G401 (cell line): ENCODE results near the gene METTL3. TPM values are rescaled to one million over a fixed set of nuclear protein-coding genes. Genes with fewer than 3 reads are reported as not detected.
"Not testable (repeated sequence)": the region's sequence is repeated elsewhere in the genome, so short reads cannot be mapped to it uniquely, and the experiment has no call there.

Source experiments
- DNase-seq: peaks from one replicate; pipeline ENCODE4 v3.0.0-alpha.2; 2015; ENCODE audit warnings: low spot score
- in situ Hi-C: cut with HindIII; loops from 2 replicates; pipeline ENCODE4 v1.10.0; 2016; ENCODE audit warnings: low sequenced_read_pairs, mixed read lengths
- total RNA-seq: library from RNA; depleted of rRNA; stranded (reverse); fragments of >200 nt; shearing (Covaris generic); gene quantifications from 2 replicates; pipeline ENCODE4 v1.2.3, GENCODE V29; 2014; rRNA removed

The METTL3 gene
- 75.0 and 77.5 TPM in 2 replicates for total RNA-seq

- in situ Hi-C loops: no loop called here
- DNase-seq: peak; percentile 100
Measured at GRCh38 chr14:21510735-21511657, at the start of gene METTL3. METTL3 (minus strand) TSS chr14:21511340; CDS start chr14:21511223, 117 bp downstream.

- DNase-seq: no peak
- in situ Hi-C loops: loop anchor here (10.0 kb wide), 1 partner anchor 154 kb away; no protein-coding TSS in a partner anchor
Measured at GRCh38 chr14:21558703-21559170, 47.6 kb upstream of the METTL3 start.

GRCh38 chr14:21557084-21557901 lies 46.2 kb upstream of the METTL3 start:
- in situ Hi-C loops: loop anchor here (10.0 kb wide), 1 partner anchor 152 kb away; no protein-coding TSS in a partner anchor
- peak; percentile 96 for DNase-seq

- in situ Hi-C loops: loop anchor here (10.0 kb wide), 1 partner anchor 152 kb away; no protein-coding TSS in a partner anchor
Measured at GRCh38 chr14:21556378-21557083, 45.4 kb upstream of the METTL3 start.

GRCh38 chr14:21553266-21553665 lies 42.1 kb upstream of the METTL3 start:
- in situ Hi-C loops: loop anchor here (10.0 kb wide), 1 partner anchor 148 kb away; no protein-coding TSS in a partner anchor
- no peak for DNase-seq

More at GRCh38 chr14:21556378-21557083, 45.4 kb upstream of the METTL3 start:
- DNase-seq: no peak

- in situ Hi-C loops, DNase-seq: not testable (repeated sequence)
Measured at GRCh38 chr14:21544588-21544987, 33.4 kb upstream of the METTL3 start.

- in situ Hi-C loops: no loop called here
Measured at GRCh38 chr14:21543963-21544362, 32.8 kb upstream of the METTL3 start.

GRCh38 chr14:21543521-21543960 lies 32.4 kb upstream of the METTL3 start:
- no peak for DNase-seq
- in situ Hi-C loops: no loop called here

More at GRCh38 chr14:21543963-21544362, 32.8 kb upstream of the METTL3 start:
- DNase-seq: no peak

- in situ Hi-C loops: no loop called here
- DNase-seq: no peak
Measured at GRCh38 chr14:21541413-21542074, 30.4 kb upstream of the METTL3 start.

GRCh38 chr14:21539189-21539940 lies 28.2 kb upstream of the METTL3 start:
- in situ Hi-C loops: no loop called here
- no peak for DNase-seq

GRCh38 chr14:21537090-21537424 lies 25.9 kb upstream of the METTL3 start:
- no peak for DNase-seq
- in situ Hi-C loops: no loop called here

- in situ Hi-C loops: no loop called here
- DNase-seq: peak; percentile 19
Measured at GRCh38 chr14:21536418-21537089, 25.4 kb upstream of the METTL3 start.

- in situ Hi-C loops: no loop called here
Measured at GRCh38 chr14:21535545-21536417, 24.6 kb upstream of the METTL3 start.

GRCh38 chr14:21534576-21534975 lies 23.4 kb upstream of the METTL3 start:
- DNase-seq: no peak
- in situ Hi-C loops: no loop called here

More at GRCh38 chr14:21535545-21536417, 24.6 kb upstream of the METTL3 start:
- DNase-seq: no peak

GRCh38 chr14:21533294-21533693 lies 22.2 kb upstream of the METTL3 start:
- DNase-seq: no peak
- in situ Hi-C loops: no loop called here

GRCh38 chr14:21529515-21529914 lies 18.4 kb upstream of the METTL3 start:
- in situ Hi-C loops: no loop called here
- no peak for DNase-seq
